PFSK-1 (cell line): ENCODE data around the gene GMPPA.

Source experiments
- POLR2AphosphoS5 ChIP-seq: IDR thresholded peaks from 2 replicates; pipeline ENCODE4 v1.6.1; 2012; ENCODE audit warnings: low read depth, mild to moderate bottlenecking, control low read depth, low read length, moderate library complexity
- SIN3A ChIP-seq: IDR thresholded peaks from 2 replicates; pipeline ENCODE4 v1.6.1; 2012; ENCODE audit warnings: mild to moderate bottlenecking, low read length, moderate library complexity, borderline replicate concordance; ENCODE audit not compliant: insufficient read depth
- TAF1 ChIP-seq: IDR thresholded peaks from 2 replicates; pipeline ENCODE4 v1.6.1; 2012; ENCODE audit warnings: low read length, control low read depth, borderline replicate concordance; ENCODE audit not compliant: insufficient read depth
- TF ChIP-seq, protein P1 (sequence below), 2 experiments: IDR thresholded peaks; 2 replicates each; pipeline versions ENCODE4 v1.6.1 to v1.8.0; 2011 to 2012; ENCODE audit warnings: low read depth in 2 of 2, low read length in 2 of 2, control low read depth in 1 of 2, inconsistent platforms in 1 of 2, mild to moderate bottlenecking in 1 of 2, moderate library complexity in 1 of 2; ENCODE audit not compliant: insufficient read depth in 1 of 2

- TF ChIP-seq TAF1 (no peak), POLR2AphosphoS5 (no peak), SIN3A (no peak)
- TF ChIP-seq, protein P1, sequence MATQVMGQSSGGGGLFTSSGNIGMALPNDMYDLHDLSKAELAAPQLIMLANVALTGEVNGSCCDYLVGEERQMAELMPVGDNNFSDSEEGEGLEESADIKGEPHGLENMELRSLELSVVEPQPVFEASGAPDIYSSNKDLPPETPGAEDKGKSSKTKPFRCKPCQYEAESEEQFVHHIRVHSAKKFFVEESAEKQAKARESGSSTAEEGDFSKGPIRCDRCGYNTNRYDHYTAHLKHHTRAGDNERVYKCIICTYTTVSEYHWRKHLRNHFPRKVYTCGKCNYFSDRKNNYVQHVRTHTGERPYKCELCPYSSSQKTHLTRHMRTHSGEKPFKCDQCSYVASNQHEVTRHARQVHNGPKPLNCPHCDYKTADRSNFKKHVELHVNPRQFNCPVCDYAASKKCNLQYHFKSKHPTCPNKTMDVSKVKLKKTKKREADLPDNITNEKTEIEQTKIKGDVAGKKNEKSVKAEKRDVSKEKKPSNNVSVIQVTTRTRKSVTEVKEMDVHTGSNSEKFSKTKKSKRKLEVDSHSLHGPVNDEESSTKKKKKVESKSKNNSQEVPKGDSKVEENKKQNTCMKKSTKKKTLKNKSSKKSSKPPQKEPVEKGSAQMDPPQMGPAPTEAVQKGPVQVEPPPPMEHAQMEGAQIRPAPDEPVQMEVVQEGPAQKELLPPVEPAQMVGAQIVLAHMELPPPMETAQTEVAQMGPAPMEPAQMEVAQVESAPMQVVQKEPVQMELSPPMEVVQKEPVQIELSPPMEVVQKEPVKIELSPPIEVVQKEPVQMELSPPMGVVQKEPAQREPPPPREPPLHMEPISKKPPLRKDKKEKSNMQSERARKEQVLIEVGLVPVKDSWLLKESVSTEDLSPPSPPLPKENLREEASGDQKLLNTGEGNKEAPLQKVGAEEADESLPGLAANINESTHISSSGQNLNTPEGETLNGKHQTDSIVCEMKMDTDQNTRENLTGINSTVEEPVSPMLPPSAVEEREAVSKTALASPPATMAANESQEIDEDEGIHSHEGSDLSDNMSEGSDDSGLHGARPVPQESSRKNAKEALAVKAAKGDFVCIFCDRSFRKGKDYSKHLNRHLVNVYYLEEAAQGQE (IDR thresholded peaks at IDR 0.05; ENCODE audit: insufficient read depth in 1 of 2, low read depth in 2 of 2, low read length in 2 of 2) = no peak
Measured at GRCh38 chr2:219491278-219491963, 7.3 kb upstream of the GMPPA start.
